BE2C (cell line): Measurements from ENCODE around the gene EFCAB6.

Experiments
- DNase-seq: peaks from one replicate; pipeline ENCODE4 v3.0.0-alpha.2; 2020
- H3K27me3 ChIP-seq: fragments of 250-450 bp; sonication (Bioruptor Pico); 2 replicates; pipeline ENCODE4 v1.5.1; 2020; ENCODE audit warnings: mild to moderate bottlenecking
- H3K36me3 ChIP-seq: fragments of 250-450 bp; sonication (Bioruptor Pico); 2 replicates; pipeline ENCODE4 v1.5.1; 2020; ENCODE audit warnings: mild to moderate bottlenecking
- H3K4me1 ChIP-seq: fragments of 250-450 bp; sonication (Bioruptor Pico); 2 replicates; pipeline ENCODE4 v1.5.1; 2020
- H3K4me3 ChIP-seq: 2 replicates; pipeline ENCODE4 v1.5.1; 2011; ENCODE audit warnings: low read depth, low read length
- H3K9me3 ChIP-seq: fragments of 250-450 bp; sonication (Bioruptor Pico); 2 replicates; pipeline ENCODE4 v1.5.1; 2020
- CTCF ChIP-seq: IDR thresholded peaks from 2 replicates; pipeline ENCODE4 v1.5.1; 2012; ENCODE audit warnings: mild to moderate bottlenecking, low read depth, low read length

The EFCAB6 gene

GRCh38 chr22:43817402-43817801 lies 5.3 kb upstream of the EFCAB6 start:
- no peak for TF ChIP-seq CTCF
- no peak for DNase-seq
- H3K4me1 ChIP-seq = no peaks in the 10 kb centered on the region

DNA sequence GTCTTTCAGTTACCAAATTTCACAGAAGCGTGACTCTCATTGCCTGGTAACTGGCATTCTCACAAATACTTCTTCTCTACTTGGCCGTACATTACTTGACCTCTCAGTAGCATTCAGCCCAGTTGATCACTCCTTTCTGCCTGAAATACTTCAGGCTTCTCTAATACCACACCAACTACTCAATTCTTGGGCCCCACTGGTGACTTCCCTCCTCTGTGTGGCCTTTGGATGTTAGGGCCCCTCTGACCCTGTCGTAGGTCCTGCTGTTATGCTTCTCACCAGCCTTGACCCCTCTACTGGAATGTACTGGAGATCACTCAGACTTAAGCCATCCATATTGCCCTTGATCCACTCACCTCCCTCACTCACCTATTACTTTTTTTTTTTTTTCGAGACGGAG lies 2.2 kb upstream of the EFCAB6 start:
- no peaks in the 10 kb centered on the region for H3K27me3 ChIP-seq
- H3K9me3 ChIP-seq = no peaks in the 10 kb centered on the region
- no peak for DNase-seq
- H3K4me3 ChIP-seq = no peak overlapping the region
- no peaks in the 10 kb centered on the region for H3K4me1 ChIP-seq
- H3K36me3 ChIP-seq = no peaks in the 10 kb centered on the region
- TF ChIP-seq CTCF = no peak

More at GRCh38 chr22:43817402-43817801, 5.3 kb upstream of the EFCAB6 start:
- Histone ChIP-seq H3K9me3 (no peaks in the 10 kb centered on the region), H3K4me3 (no peak overlapping the region), H3K27me3 (no peaks in the 10 kb centered on the region), H3K36me3 (no peaks in the 10 kb centered on the region)

- Histone ChIP-seq H3K4me1 (no peaks in the 10 kb centered on the region), H3K27me3 (no peaks in the 10 kb centered on the region), H3K36me3 (no peaks in the 10 kb centered on the region), H3K4me3 (peak overlapping the region; percentile 72), H3K9me3 (no peaks in the 10 kb centered on the region)
- DNase-seq = no peak
- no peak for TF ChIP-seq CTCF
Measured at GRCh38 chr22:43812890-43813289, 785 bp upstream of the EFCAB6 start.

GRCh38 chr22:43811777-43812148 lies 342 bp downstream of the EFCAB6 start:
- no peak for DNase-seq
- H3K27me3 ChIP-seq = no peaks in the 10 kb centered on the region
- no peak for TF ChIP-seq CTCF
- H3K4me3 ChIP-seq = peak overlapping the region; percentile 72
- H3K4me1 ChIP-seq = no peaks in the 10 kb centered on the region
- no peaks in the 10 kb centered on the region for H3K36me3 ChIP-seq
- no peaks in the 10 kb centered on the region for H3K9me3 ChIP-seq

DNA sequence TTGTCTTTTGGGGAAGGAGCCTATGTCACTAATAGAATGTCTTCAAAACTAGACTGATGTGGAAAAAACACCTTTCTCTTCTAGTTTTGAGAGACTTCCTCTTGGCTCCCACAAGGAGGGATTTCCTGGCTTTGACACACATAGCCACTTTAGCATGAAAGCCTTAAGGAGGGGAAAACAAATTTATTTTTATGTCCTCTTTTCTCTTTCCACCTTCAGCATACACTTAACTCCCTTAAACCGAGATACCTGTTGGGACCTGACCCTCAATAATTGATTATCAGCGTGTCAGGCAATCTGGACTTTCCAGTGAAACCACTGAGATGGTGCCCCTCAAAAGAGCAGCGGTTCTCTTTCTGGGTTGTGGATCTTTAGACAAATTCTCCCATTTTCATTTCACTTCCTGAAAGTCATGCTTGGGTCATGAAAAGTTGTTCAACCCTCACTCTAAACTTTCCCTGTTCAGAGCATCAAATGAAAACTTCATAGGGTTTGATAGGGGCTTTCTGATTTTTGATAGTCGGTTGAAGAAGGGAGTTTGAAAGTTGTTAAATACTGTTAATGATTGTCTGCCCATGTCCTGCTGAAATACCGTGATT lies 9.1 kb downstream of the EFCAB6 start:
- peaks cover 30% of the 10 kb centered on the region for H3K27me3 ChIP-seq
- no peak for TF ChIP-seq CTCF
- DNase-seq = no peak
- no peaks in the 10 kb centered on the region for H3K4me1 ChIP-seq
- no peak overlapping the region for H3K4me3 ChIP-seq
- H3K9me3 ChIP-seq = no peaks in the 10 kb centered on the region
- H3K36me3 ChIP-seq = no peaks in the 10 kb centered on the region

DNA sequence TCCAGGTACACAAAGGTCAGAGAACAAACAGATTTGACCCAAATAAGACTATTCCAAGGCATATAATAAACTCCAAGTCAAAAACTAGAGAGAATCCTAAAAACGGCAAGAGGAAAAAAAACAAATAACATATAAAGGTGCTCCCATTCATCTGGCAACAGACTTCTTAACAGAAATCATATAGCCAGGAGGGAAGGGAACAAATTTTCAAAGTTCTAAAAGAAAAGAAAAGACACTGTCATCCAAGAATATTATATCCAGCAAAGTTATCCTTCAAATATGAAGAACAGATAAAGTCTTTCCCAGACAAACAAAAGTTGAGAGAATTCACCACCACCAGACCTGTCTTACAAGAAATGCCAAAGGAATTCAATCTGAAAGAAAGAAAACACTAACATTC lies 11.1 kb downstream of the EFCAB6 start:
- TF ChIP-seq CTCF = no peak
- Histone ChIP-seq H3K4me1 (no peaks in the 10 kb centered on the region), H3K9me3 (no peaks in the 10 kb centered on the region), H3K4me3 (no peak overlapping the region), H3K27me3 (peaks cover 30% of the 10 kb centered on the region), H3K36me3 (no peaks in the 10 kb centered on the region)
- no peak for DNase-seq
